H1 (cell line): ENCODE data around the gene KCNH1. TPM values are rescaled to one million over a fixed set of nuclear protein-coding genes. Genes with fewer than 3 reads are reported as not detected.

Source experiments
- BCL11A ChIP-seq, 2 experiments: IDR thresholded peaks; one replicate each; pipeline ENCODE4 v1.6.1; 2011; ENCODE audit warnings: low read depth in 2 of 2, low read length in 2 of 2, mild to moderate bottlenecking in 2 of 2
- CHD1 ChIP-seq: IDR thresholded peaks from 2 replicates; pipeline ENCODE4 v1.6.1; 2012; ENCODE audit warnings: low read depth, low read length, improper control_type of control experiment
- GTF2F1 ChIP-seq: IDR thresholded peaks from 2 replicates; pipeline ENCODE4 v1.6.1; 2012; ENCODE audit warnings: low read depth, low read length, improper control_type of control experiment, borderline replicate concordance
- HDAC6 ChIP-seq: IDR thresholded peaks from one replicate; pipeline ENCODE4 v1.7.1; 2012; ENCODE audit warnings: low read depth, mild to moderate bottlenecking, inconsistent platforms, low read length, moderate library complexity
- RXRA ChIP-seq: IDR thresholded peaks from 2 replicates; pipeline ENCODE4 v1.6.1; 2011; ENCODE audit warnings: low read depth, mild to moderate bottlenecking, low read length, moderate library complexity; ENCODE audit not compliant: insufficient read depth
- TEAD4 ChIP-seq: IDR thresholded peaks from 2 replicates; pipeline ENCODE4 v1.6.1; 2012; ENCODE audit warnings: low read depth, low read length, inconsistent platforms, mixed read lengths
- polyA plus RNA-seq, 7 experiments: library from polyadenylated mRNA; depleted of rRNA in 3 of 7; stranded (reverse) in 5 of 7; unstranded in 2 of 7; fragments of >200 nt in 5 of 7; fragments of 200-250 nt in 2 of 7; gene quantifications; 1 replicate in 5 of 7; 2 replicates in 1 of 7; 4 replicates in 1 of 7; pipeline versions ENCODE4 v1.2.1 to v1.2.3, GENCODE V29; 2011 to 2013; ENCODE audit warnings: missing spikeins in 2 of 7, mixed read lengths in 2 of 7
- total RNA-seq: library from RNA; stranded (reverse); fragmentation: NEBNext Ultra II Directional; extraction: Animal tissue kit (Norgen Biotek cat#: 25700); gene quantifications from 2 replicates; pipeline ENCODE4 v1.2.1, GENCODE V29; 2021
- TF ChIP-seq, protein P1 (sequence below): fragments of 300-600 bp; sonication (generic); IDR thresholded peaks from 2 replicates; pipeline ENCODE4 v1.7.1; 2012; ENCODE audit warnings: low read length, moderate library complexity, mild to moderate bottlenecking, inconsistent platforms; ENCODE audit not compliant: insufficient replicate concordance

Gene KCNH1
- total and polyA plus RNA-seq, 2 of the 8 experiments (the other 6 are each of a cell fraction or from before 2014, with no cell fraction given): 0.27 to 0.34 TPM

DNA sequence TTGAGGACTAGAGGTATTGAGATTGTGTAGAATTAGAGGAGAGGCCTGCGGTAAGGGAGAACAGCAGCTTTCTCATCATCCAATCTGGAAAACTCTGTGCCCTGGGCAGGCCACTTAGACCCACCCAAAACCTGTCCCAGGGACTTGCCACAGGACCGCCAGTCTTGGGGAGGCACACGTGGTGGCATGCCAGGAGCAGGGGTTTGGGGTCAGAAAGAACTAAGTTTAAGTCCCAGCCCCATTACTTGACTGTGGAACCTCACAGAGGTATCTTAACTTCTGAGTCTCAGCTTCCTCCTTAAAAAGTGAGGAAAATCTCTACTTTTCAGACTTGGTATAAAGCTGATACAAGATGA is 448.7 kb downstream of the KCNH1 start (continued):
- TF ChIP-seq, protein P1, sequence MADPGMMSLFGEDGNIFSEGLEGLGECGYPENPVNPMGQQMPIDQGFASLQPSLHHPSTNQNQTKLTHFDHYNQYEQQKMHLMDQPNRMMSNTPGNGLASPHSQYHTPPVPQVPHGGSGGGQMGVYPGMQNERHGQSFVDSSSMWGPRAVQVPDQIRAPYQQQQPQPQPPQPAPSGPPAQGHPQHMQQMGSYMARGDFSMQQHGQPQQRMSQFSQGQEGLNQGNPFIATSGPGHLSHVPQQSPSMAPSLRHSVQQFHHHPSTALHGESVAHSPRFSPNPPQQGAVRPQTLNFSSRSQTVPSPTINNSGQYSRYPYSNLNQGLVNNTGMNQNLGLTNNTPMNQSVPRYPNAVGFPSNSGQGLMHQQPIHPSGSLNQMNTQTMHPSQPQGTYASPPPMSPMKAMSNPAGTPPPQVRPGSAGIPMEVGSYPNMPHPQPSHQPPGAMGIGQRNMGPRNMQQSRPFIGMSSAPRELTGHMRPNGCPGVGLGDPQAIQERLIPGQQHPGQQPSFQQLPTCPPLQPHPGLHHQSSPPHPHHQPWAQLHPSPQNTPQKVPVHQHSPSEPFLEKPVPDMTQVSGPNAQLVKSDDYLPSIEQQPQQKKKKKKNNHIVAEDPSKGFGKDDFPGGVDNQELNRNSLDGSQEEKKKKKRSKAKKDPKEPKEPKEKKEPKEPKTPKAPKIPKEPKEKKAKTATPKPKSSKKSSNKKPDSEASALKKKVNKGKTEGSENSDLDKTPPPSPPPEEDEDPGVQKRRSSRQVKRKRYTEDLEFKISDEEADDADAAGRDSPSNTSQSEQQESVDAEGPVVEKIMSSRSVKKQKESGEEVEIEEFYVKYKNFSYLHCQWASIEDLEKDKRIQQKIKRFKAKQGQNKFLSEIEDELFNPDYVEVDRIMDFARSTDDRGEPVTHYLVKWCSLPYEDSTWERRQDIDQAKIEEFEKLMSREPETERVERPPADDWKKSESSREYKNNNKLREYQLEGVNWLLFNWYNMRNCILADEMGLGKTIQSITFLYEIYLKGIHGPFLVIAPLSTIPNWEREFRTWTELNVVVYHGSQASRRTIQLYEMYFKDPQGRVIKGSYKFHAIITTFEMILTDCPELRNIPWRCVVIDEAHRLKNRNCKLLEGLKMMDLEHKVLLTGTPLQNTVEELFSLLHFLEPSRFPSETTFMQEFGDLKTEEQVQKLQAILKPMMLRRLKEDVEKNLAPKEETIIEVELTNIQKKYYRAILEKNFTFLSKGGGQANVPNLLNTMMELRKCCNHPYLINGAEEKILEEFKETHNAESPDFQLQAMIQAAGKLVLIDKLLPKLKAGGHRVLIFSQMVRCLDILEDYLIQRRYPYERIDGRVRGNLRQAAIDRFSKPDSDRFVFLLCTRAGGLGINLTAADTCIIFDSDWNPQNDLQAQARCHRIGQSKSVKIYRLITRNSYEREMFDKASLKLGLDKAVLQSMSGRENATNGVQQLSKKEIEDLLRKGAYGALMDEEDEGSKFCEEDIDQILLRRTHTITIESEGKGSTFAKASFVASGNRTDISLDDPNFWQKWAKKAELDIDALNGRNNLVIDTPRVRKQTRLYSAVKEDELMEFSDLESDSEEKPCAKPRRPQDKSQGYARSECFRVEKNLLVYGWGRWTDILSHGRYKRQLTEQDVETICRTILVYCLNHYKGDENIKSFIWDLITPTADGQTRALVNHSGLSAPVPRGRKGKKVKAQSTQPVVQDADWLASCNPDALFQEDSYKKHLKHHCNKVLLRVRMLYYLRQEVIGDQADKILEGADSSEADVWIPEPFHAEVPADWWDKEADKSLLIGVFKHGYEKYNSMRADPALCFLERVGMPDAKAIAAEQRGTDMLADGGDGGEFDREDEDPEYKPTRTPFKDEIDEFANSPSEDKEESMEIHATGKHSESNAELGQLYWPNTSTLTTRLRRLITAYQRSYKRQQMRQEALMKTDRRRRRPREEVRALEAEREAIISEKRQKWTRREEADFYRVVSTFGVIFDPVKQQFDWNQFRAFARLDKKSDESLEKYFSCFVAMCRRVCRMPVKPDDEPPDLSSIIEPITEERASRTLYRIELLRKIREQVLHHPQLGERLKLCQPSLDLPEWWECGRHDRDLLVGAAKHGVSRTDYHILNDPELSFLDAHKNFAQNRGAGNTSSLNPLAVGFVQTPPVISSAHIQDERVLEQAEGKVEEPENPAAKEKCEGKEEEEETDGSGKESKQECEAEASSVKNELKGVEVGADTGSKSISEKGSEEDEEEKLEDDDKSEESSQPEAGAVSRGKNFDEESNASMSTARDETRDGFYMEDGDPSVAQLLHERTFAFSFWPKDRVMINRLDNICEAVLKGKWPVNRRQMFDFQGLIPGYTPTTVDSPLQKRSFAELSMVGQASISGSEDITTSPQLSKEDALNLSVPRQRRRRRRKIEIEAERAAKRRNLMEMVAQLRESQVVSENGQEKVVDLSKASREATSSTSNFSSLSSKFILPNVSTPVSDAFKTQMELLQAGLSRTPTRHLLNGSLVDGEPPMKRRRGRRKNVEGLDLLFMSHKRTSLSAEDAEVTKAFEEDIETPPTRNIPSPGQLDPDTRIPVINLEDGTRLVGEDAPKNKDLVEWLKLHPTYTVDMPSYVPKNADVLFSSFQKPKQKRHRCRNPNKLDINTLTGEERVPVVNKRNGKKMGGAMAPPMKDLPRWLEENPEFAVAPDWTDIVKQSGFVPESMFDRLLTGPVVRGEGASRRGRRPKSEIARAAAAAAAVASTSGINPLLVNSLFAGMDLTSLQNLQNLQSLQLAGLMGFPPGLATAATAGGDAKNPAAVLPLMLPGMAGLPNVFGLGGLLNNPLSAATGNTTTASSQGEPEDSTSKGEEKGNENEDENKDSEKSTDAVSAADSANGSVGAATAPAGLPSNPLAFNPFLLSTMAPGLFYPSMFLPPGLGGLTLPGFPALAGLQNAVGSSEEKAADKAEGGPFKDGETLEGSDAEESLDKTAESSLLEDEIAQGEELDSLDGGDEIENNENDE: no peak
- TF ChIP-seq RXRA: no peak
- TF ChIP-seq CHD1: no peak
- no peak for TF ChIP-seq TEAD4
- no peak for TF ChIP-seq BCL11A (IDR thresholded peaks at IDR 0.05; ENCODE audit: low read depth in 2 of 2, low read length in 2 of 2)
- no peak for TF ChIP-seq HDAC6
- TF ChIP-seq GTF2F1: no peak
